ENCODE results near the gene CUL7.

- TF ChIP-seq CTCF (conservative IDR thresholded peaks at IDR 0.05; ENCODE audit: low read length) (no peak), EZH2phosphoT487 (IDR thresholded peaks at IDR 0.05; ENCODE audit: borderline replicate concordance, low read depth, low read length) (no peak)
Measured at GRCh38 chr6:43091020-43091419, 37.4 kb upstream of the CUL7 start.
